HFFc6 (cell line): ENCODE data around the gene ANKIB1. TPM values are rescaled to one million over a fixed set of nuclear protein-coding genes. Genes with fewer than 3 reads are reported as not detected.

ENCODE experiments used
- DNase-seq: peaks from one replicate; pipeline ENCODE4 v3.0.0-alpha.2; 2018
- H3K27ac Mint-ChIP-seq: 2 replicates; pipeline ENCODE4 v1.8.0; 2020; ENCODE audit warnings: mild to moderate bottlenecking, mixed read lengths
- H3K27me3 Mint-ChIP-seq: 2 replicates; pipeline ENCODE4 v1.8.0; 2021; ENCODE audit warnings: mild to moderate bottlenecking, moderate library complexity, mixed read lengths; ENCODE audit not compliant: insufficient read depth
- H3K36me3 Mint-ChIP-seq: 2 replicates; pipeline ENCODE4 v1.8.0; 2021; ENCODE audit warnings: low read depth, mixed read lengths
- H3K4me1 Mint-ChIP-seq: 2 replicates; pipeline ENCODE4 v1.8.0; 2020; ENCODE audit warnings: low read depth, mixed read lengths
- H3K4me3 Mint-ChIP-seq: 2 replicates; pipeline ENCODE4 v1.8.0; 2020; ENCODE audit warnings: mild to moderate bottlenecking, moderate library complexity, mixed read lengths
- H3K9me3 Mint-ChIP-seq: 2 replicates; pipeline ENCODE4 v1.8.0; 2020; ENCODE audit warnings: mild to moderate bottlenecking, mixed read lengths
- CTCF ChIP-seq: fragments of 200-600 bp; sonication (generic); IDR thresholded peaks from 2 replicates; pipeline ENCODE4 v1.5.0; 2021; ENCODE audit warnings: antibody characterized with exemption, mild to moderate bottlenecking
- total RNA-seq, 6 experiments: library from RNA; stranded (reverse); fragmentation: NEBNext Ultra II Directional; extraction: Animal tissue kit (Norgen Biotek cat#: 25700); gene quantifications; 2 replicates in 1 of 6; 3 replicates in 5 of 6; pipeline ENCODE4 v1.2.3, GENCODE V29; 2021

Gene ANKIB1
- total RNA-seq, 6 experiments from 2014 or later: 52.7 to 68.4 (median 63.8) TPM

GRCh38 chr7:92282221-92282814, 36.5 kb downstream of the ANKIB1 start:
- H3K9me3 Mint-ChIP-seq: no peaks in the 10 kb centered on the region
- H3K27ac Mint-ChIP-seq: no peak overlapping the region
- H3K36me3 Mint-ChIP-seq: peaks cover 8% of the 10 kb centered on the region; the same call in 1 of the 2 replicates
- H3K27me3 Mint-ChIP-seq: no peaks in the 10 kb centered on the region
- DNase-seq: no peak
- TF ChIP-seq CTCF: no peak
- H3K4me1 Mint-ChIP-seq: no peaks in the 10 kb centered on the region
- H3K4me3 Mint-ChIP-seq: no peak overlapping the region

GRCh38 chr7:92282930-92283329, 37.2 kb downstream of the ANKIB1 start:
- Mint-ChIP-seq H3K27me3 (no peaks in the 10 kb centered on the region), H3K27ac (no peak overlapping the region), H3K36me3 (peaks cover 11% of the 10 kb centered on the region; the same call in 1 of the 2 replicates), H3K4me1 (no peaks in the 10 kb centered on the region), H3K4me3 (no peak overlapping the region), H3K9me3 (no peaks in the 10 kb centered on the region)
- TF ChIP-seq CTCF: no peak
- DNase-seq: no peak

GRCh38 chr7:92289321-92289720, 43.5 kb downstream of the ANKIB1 start:
- TF ChIP-seq CTCF: no peak
- Mint-ChIP-seq H3K4me3 (no peak overlapping the region), H3K27me3 (no peaks in the 10 kb centered on the region), H3K9me3 (no peaks in the 10 kb centered on the region), H3K4me1 (peaks cover 23% of the 10 kb centered on the region), H3K27ac (no peak overlapping the region), H3K36me3 (peaks cover 5% of the 10 kb centered on the region; the same call in 1 of the 2 replicates)
- no peak for DNase-seq

GRCh38 chr7:92292981-92293380, 47.2 kb downstream of the ANKIB1 start:
- no peak for DNase-seq
- Mint-ChIP-seq H3K4me3 (no peak overlapping the region), H3K9me3 (no peaks in the 10 kb centered on the region), H3K27me3 (no peaks in the 10 kb centered on the region; the same call in 1 of the 2 replicates), H3K27ac (no peak overlapping the region), H3K4me1 (peaks cover 23% of the 10 kb centered on the region), H3K36me3 (peaks cover 6% of the 10 kb centered on the region; the same call in 1 of the 2 replicates)
- TF ChIP-seq CTCF: no peak

GRCh38 chr7:92293896-92294590, 48.3 kb downstream of the ANKIB1 start:
- Mint-ChIP-seq H3K27me3 (no peaks in the 10 kb centered on the region; the same call in 1 of the 2 replicates), H3K4me1 (peaks cover 23% of the 10 kb centered on the region), H3K9me3 (no peaks in the 10 kb centered on the region), H3K36me3 (peaks cover 6% of the 10 kb centered on the region; the same call in 1 of the 2 replicates), H3K4me3 (peak overlapping the region; percentile 41; the same call in 1 of the 2 replicates), H3K27ac (no peak overlapping the region)
- TF ChIP-seq CTCF: no peak
- no peak for DNase-seq
